ENCODE data around the gene ALS2CL.

ALS2CL gene

GRCh38 chr3:46663591-46664135 lies 29.8 kb downstream of the ALS2CL start:
- FAIRE-seq: no peak

DNA sequence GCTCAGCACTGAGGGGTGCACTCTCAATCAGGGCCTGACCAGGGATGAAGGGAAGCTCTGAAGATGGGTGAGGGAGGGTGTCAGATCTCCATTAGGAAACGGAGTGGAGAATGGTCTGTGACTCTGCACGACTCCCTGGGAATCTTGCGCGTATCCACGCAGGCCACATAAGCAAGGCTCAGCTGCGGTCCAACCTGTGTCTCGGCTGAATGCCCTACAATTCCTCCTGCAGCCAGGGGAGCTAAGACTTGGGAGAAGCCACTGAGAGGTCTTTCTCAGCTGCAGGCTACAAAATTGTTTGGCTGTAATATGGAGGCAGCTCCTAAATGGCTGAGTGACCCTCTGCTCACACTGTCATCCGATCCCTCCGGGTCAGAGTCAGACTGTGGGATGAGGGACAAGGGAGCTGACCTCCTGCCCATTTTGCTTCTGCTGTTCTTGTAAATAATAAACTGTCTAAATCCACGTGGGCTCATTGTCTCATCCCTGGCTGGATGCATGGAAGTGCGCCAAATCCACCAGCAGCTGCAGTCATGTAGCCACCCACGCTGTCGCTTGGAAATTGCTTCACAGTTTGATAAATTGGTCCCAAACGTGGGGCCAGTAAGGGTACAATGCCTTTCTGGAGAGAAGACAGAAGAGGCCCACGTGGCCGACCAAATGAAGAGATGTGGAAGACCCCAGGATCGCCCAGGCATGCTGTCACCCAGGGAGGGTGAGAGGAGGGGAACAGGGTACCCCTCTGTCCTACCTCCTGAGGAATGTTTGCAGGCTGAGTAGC lies 30.5 kb downstream of the ALS2CL start:
- FAIRE-seq: no peak

DNA sequence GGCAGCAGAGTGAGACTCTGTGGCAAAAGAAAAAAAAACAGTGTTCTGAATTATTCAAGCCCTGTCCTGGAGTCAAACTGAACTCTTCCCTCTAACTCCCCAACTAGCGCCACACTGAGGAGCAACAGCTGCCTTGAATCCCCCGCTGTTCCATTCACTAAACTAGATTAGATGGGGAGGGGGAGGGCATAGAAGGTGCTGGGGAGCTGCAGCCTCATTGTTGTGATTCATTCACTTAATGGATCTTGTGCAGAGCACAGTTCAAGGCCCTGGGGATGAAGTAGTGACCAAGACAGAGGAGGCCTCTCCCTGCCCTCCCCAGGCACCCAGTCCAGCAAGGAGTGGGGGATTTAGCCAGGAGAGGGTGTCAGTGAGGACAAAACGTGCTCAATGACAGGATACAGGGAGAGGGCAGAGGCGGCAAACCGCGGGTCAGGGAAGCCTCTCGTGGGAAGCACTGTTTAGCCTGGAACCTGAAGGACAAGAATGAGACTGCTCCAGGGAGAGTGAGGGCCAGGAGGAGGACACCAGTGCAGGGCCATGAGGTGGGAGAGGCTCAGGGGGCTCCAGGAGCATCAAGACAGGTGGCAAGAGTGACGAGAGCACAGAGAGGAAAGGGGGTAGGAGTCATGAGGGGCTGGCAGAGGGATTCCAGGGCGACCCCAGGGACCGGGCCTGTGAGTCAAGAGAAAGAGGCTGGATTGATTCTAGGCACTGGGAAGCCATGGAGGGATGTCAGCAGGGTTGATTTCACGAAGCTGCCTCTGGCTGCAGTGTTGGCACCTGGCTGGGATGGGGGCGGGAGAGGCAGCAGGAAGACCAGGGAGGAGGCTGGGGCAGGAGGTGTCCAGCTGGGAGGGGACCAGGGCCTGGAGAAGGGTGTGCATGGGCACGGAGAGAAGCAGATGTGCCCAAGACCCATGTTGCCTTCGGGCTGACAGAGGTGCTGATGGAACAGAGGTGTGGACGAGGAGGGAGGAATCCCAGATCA lies 31.4 kb downstream of the ALS2CL start:
- no peak for FAIRE-seq

GRCh38 chr3:46660543-46661523 lies 32.6 kb downstream of the ALS2CL start:
- no peak for FAIRE-seq

GRCh38 chr3:46660003-46660402 lies 33.5 kb downstream of the ALS2CL start:
- FAIRE-seq: no peak

DNA sequence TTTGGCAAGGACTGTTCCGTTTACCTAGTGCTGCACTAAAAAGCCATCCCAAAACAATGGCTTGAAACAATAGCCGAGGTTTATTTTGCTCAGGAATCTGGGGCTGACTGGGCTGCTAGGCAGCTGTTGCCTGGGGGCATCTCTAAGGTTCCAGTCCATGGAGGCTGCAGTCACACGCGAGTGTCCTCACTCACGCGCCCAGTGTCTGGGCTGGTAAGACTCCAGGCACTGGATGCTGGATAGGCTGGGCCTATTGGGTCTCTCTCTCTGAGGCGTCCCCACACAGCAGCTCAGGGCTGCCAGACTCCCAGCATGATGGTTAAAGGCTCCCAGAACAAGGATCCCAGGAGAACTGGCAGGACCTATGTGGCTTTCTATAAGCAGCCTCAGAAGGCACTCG lies 34.2 kb downstream of the ALS2CL start:
- FAIRE-seq: no peak

DNA sequence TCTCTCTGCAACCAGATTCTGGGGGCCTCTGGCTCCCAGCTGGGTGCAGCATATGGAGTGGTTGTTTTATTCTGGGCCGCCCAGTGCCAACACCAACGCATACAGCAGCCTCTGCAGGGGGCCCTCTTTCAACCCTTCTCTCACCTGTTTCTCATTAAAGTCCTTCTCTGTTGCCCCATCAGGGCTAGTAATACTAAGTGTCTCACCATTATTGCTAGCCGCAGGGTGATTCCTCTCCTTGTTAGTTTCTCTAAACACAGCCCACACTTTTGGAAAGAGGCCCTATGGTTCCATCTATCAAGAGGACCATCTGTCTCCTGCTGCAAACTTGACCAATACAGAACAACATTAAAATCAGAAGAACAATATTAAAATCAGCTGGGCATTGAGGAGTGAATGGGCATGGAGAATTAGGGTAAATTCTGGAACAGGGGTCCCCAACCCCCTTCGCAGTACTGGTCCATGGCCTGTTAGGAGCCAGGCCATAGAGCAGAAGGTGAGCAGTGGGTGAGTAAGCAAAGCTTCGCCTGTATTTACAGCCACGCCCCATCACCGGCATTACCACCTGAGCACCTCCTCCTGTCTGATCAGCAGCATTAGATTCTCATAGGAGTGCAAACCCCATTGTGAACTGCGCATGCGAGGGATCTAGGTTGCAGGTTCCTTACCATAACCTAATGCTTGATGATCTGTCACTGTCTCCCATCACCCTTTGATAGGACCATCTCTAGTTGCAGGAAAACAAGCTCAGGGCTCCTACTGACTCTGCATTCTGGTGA lies 36.5 kb downstream of the ALS2CL start:
- FAIRE-seq: no peak

DNA sequence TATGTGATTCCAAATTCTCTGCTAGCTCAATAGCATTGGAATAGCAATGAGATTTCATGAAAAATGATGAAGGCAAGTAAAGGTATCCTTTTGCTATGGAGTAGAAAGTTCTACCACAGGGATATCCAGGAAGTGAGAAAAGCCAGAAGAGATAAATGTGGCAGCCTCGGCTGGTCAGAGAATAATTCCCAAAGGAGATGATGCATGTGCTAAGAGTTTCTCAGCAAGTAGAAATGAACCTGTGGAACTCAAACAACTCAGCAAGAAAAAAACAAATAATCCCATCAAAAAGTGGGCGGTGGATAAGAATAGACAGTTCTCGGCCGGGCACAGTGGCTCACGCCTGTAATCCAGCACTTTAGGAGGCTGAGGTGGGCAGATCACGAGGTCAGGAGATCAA lies 38.2 kb downstream of the ALS2CL start:
- FAIRE-seq: no peak

GRCh38 chr3:46651084-46651483 lies 42.4 kb downstream of the ALS2CL start:
- no peak for FAIRE-seq

DNA sequence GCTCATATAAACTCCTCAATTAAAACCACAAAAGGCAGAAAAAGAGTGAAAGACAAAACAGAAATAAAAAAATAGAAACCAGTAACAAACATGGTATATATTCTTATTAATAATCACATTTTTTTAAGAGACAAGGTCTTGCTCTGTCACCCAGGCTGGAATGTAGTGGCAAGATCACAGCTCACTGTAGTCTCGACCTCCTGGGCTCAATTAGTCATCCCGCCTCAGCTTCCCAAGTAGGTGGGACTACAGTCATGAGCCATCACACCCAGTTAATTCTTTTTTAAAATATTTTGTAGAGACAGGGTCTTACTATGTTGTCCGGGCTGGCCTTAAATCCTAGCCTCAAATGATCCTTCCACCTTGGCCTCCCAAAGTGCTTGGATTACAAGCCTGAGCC lies 44.0 kb downstream of the ALS2CL start:
- no peak for FAIRE-seq

DNA sequence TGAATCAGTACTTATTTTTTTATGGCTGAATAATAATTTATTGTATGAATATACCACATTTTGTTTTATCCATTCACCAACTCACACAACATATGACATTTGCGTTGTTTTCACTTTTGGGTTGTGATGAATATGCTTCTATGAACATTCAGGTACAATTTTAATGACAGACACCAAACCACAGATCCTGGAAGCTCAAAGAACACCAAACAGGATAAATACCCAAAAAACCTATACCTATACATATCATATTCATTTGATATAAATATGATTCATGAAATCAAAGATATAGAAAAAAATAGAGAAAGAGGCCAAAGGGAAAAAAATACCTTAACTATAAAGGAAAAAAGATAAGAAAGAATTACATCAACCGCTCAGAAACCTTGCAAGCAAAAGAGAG lies 45.4 kb downstream of the ALS2CL start:
- FAIRE-seq: no peak

- FAIRE-seq: no peak
Measured at GRCh38 chr3:46646700-46647099, 46.8 kb downstream of the ALS2CL start.

GRCh38 chr3:46643701-46644100 lies 49.8 kb downstream of the ALS2CL start:
- no peak for FAIRE-seq

- no peak for FAIRE-seq
Measured at GRCh38 chr3:46642971-46643370, 50.5 kb downstream of the ALS2CL start.

DNA sequence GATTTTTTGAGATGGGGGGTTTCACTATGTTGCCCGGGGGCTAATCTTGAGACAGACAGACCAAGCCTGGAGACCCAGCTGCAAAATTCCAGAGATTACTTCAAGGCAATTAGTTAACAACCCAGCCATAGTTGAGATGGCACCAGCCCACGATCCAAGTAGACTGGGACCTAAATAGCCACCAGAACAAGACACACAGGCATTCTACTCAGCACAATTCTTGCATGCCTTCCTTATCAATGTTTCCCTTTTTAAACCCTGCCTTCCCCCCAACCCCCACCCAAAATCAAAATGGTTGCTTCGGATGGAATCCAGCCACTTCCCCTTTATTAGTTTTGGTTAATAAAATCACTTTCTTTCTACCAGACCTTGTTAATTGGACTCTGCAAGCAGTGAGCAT lies 52.6 kb downstream of the ALS2CL start:
- FAIRE-seq: no peak

GRCh38 chr3:46639221-46639620 lies 54.3 kb downstream of the ALS2CL start:
- FAIRE-seq: no peak

GRCh38 chr3:46634856-46635255 lies 58.6 kb downstream of the ALS2CL start:
- no peak for FAIRE-seq

DNA sequence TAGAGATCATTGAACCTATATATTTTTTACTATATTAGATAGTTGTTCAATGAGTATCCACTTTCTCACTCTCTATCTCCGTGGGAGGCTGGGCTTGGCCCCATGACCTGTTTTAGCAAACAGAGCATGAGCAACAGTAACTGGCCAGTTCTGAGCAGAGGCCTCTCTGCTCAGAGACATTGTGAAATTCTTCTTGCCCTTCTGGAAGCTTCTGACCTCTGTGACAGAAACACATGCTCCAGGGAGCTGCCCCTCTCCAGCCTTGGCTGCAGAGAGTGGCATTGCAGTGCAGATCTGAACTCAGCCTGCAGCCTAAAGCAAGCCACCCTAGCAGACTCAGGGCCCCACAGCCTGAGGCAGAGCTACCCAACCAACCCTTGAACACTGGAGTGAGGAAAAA lies 60.7 kb downstream of the ALS2CL start:
- no peak for FAIRE-seq

- FAIRE-seq: no peak
Measured at GRCh38 chr3:46629551-46630517, 63.6 kb downstream of the ALS2CL start.

GRCh38 chr3:46628901-46629369 lies 64.5 kb downstream of the ALS2CL start:
- no peak for FAIRE-seq
